Neural progenitor cell (in vitro differentiated cells): ENCODE measurements around the gene DYSF. TPM values are rescaled to one million over a fixed set of nuclear protein-coding genes. Genes with fewer than 3 reads are reported as not detected.

ENCODE experiments used
- DNase-seq: peaks from one replicate; pipeline ENCODE4 v3.0.0-alpha.2; 2016; ENCODE audit warnings: low spot score
- H2AFZ ChIP-seq: fragments of 200-600 bp; sonication (generic); replicated peaks from 2 replicates; pipeline ENCODE4 v1.6.1; 2016; ENCODE audit warnings: antibody characterized with exemption
- H3F3A ChIP-seq: fragments of 200-600 bp; sonication (generic); 2 replicates; pipeline ENCODE4 v1.6.1; 2016; ENCODE audit warnings: antibody characterized with exemption, low read depth
- H3K27ac ChIP-seq: fragments of 200-600 bp; sonication (generic); 2 replicates; pipeline ENCODE4 v1.5.1; 2016; ENCODE audit warnings: mild to moderate bottlenecking
- H3K27me3 ChIP-seq: fragments of 200-600 bp; sonication (generic); 2 replicates; pipeline ENCODE4 v1.6.1; 2016; ENCODE audit warnings: mild to moderate bottlenecking, moderate library complexity
- H3K36me3 ChIP-seq: fragments of 200-600 bp; sonication (generic); 2 replicates; pipeline ENCODE4 v1.5.1; 2016
- H3K4me1 ChIP-seq: fragments of 200-600 bp; sonication (generic); 2 replicates; pipeline ENCODE4 v1.6.1; 2016; ENCODE audit warnings: mixed run types
- H3K4me2 ChIP-seq: fragments of 200-600 bp; sonication (generic); 2 replicates; pipeline ENCODE4 v1.6.1; 2016
- H3K4me3 ChIP-seq: fragments of 200-600 bp; sonication (generic); 2 replicates; pipeline ENCODE4 v1.5.1; 2016
- H3K79me2 ChIP-seq: fragments of 200-600 bp; sonication (generic); 2 replicates; pipeline ENCODE4 v1.6.1; 2016; ENCODE audit warnings: low read depth
- H3K9ac ChIP-seq: fragments of 200-600 bp; sonication (generic); 2 replicates; pipeline ENCODE4 v1.6.1; 2016
- H3K9me3 ChIP-seq: fragments of 200-600 bp; sonication (generic); 2 replicates; pipeline ENCODE4 v1.5.1; 2016; ENCODE audit warnings: low read depth
- H4K20me1 ChIP-seq: fragments of 200-600 bp; sonication (generic); 2 replicates; pipeline ENCODE4 v1.6.1; 2016; ENCODE audit warnings: low read depth
- H3K27ac Mint-ChIP-seq: 3 replicates; pipeline ENCODE4 v1.8.0; 2021; ENCODE audit warnings: mixed read lengths
- H3K27me3 Mint-ChIP-seq: 2 replicates; pipeline ENCODE4 v1.8.0; 2022; ENCODE audit warnings: low read depth, mild to moderate bottlenecking, inconsistent platforms, moderate library complexity, mixed read lengths; ENCODE audit not compliant: insufficient read depth
- H3K36me3 Mint-ChIP-seq: 3 replicates; pipeline ENCODE4 v1.8.0; 2021; ENCODE audit warnings: mixed read lengths
- H3K4me1 Mint-ChIP-seq: 3 replicates; pipeline ENCODE4 v1.8.0; 2021; ENCODE audit warnings: mixed read lengths
- H3K4me3 Mint-ChIP-seq: 3 replicates; pipeline ENCODE4 v1.8.0; 2021; ENCODE audit warnings: mild to moderate bottlenecking, moderate library complexity, mixed read lengths
- H3K9me3 Mint-ChIP-seq: 3 replicates; pipeline ENCODE4 v1.8.0; 2020; ENCODE audit warnings: mixed read lengths
- EZH2 ChIP-seq: fragments of 200-600 bp; sonication (generic); IDR thresholded peaks from 2 replicates; pipeline ENCODE4 v1.6.1; 2017; ENCODE audit warnings: antibody characterized with exemption, mild to moderate bottlenecking, moderate library complexity
- EZH2phosphoT487 ChIP-seq: fragments of 200-600 bp; sonication (generic); IDR thresholded peaks from 2 replicates; pipeline ENCODE4 v1.6.1; 2017; ENCODE audit warnings: antibody characterized with exemption
- total RNA-seq: library from RNA; depleted of rRNA; stranded (reverse); fragments of >200 nt; gene quantifications from 2 replicates; pipeline ENCODE4 v1.2.3, GENCODE V29; 2015; ENCODE audit warnings: low replicate concordance
- TF ChIP-seq, protein P1 (sequence below): fragments of 200-600 bp; sonication (generic); IDR thresholded peaks from 2 replicates; pipeline ENCODE4 v1.5.1; 2017; ENCODE audit warnings: antibody characterized with exemption, mild to moderate bottlenecking

The DYSF gene
- total RNA-seq, 1 donor from 2014 or later, result 0.39 TPM

DNA sequence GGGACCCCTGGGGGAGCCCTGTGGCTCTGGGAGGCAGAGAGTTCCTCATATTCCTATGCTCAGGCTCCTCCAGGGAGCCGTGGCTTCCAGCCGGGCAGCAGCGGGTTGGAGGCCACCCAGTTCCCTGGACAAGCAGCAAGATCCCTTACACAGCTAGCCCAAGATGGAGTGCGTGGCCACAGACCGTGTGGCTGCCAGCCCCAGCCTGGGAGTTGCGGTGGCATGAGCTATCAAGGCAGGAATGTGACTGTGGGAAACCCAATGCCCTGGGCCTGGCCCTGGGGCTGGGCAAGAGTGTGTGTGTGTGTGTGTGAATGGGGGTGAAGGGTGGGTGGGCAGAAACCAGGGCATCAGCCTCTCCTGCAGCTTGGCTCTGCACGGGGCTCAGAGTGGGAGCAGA lies 130.5 kb downstream of the DYSF start:
- Histone ChIP-seq H3K9ac (no peak overlapping the region), H3F3A (no peaks in the 10 kb centered on the region), H3K36me3 (no peaks in the 10 kb centered on the region), H3K79me2 (no peaks in the 10 kb centered on the region), H4K20me1 (no peaks in the 10 kb centered on the region), H3K27me3 (no peaks in the 10 kb centered on the region), H3K27ac (no peak overlapping the region), H2AFZ (no peak overlapping the region), H3K9me3 (no peaks in the 10 kb centered on the region), H3K4me3 (no peak overlapping the region), H3K4me2 (no peak overlapping the region), H3K4me1 (no peaks in the 10 kb centered on the region)
- H3K27ac Mint-ChIP-seq, result no peak overlapping the region
- peaks cover 13% of the 10 kb centered on the region for H3K27me3 Mint-ChIP-seq
- DNase-seq, result no peak
- no peaks in the 10 kb centered on the region for H3K9me3 Mint-ChIP-seq
- H3K4me3 Mint-ChIP-seq, result no peak overlapping the region
- H3K4me1 Mint-ChIP-seq, result peaks cover 6% of the 10 kb centered on the region
- no peaks in the 10 kb centered on the region for H3K36me3 Mint-ChIP-seq
- no peak for TF ChIP-seq EZH2
- TF ChIP-seq EZH2phosphoT487, result no peak
- TF ChIP-seq, protein P1, sequence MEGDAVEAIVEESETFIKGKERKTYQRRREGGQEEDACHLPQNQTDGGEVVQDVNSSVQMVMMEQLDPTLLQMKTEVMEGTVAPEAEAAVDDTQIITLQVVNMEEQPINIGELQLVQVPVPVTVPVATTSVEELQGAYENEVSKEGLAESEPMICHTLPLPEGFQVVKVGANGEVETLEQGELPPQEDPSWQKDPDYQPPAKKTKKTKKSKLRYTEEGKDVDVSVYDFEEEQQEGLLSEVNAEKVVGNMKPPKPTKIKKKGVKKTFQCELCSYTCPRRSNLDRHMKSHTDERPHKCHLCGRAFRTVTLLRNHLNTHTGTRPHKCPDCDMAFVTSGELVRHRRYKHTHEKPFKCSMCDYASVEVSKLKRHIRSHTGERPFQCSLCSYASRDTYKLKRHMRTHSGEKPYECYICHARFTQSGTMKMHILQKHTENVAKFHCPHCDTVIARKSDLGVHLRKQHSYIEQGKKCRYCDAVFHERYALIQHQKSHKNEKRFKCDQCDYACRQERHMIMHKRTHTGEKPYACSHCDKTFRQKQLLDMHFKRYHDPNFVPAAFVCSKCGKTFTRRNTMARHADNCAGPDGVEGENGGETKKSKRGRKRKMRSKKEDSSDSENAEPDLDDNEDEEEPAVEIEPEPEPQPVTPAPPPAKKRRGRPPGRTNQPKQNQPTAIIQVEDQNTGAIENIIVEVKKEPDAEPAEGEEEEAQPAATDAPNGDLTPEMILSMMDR, result no peak

DNA sequence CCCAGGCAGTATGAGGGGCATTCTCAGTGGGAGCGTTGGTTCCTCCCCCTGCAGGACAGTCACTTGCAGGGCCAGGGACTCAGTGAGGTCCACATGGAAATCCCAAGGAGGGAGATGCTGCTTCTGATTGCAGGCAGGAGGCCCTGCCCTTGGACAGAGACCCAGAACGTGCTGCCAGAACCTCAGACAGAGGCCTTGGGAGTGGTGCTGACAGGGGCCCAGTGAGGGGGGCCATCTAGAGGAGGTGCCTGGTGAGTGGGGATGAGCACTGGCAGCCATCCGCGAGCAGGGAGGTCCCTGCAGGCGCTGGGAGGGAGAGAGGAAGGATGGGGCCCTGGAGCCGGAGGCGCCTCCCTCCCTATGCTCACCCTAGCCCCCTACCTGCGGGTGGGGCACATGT lies 133.1 kb downstream of the DYSF start:
- DNase-seq, result no peak
- no peaks in the 10 kb centered on the region for H3K9me3 Mint-ChIP-seq
- Histone ChIP-seq H4K20me1 (no peaks in the 10 kb centered on the region), H3F3A (no peaks in the 10 kb centered on the region), H3K4me1 (peaks cover 10% of the 10 kb centered on the region), H3K36me3 (no peaks in the 10 kb centered on the region), H3K27ac (no peak overlapping the region), H3K4me2 (no peak overlapping the region), H2AFZ (no peak overlapping the region), H3K4me3 (no peak overlapping the region), H3K27me3 (no peaks in the 10 kb centered on the region), H3K79me2 (no peaks in the 10 kb centered on the region), H3K9ac (no peak overlapping the region), H3K9me3 (no peaks in the 10 kb centered on the region)
- no peak overlapping the region for H3K27ac Mint-ChIP-seq
- no peaks in the 10 kb centered on the region for H3K36me3 Mint-ChIP-seq
- peaks cover 8% of the 10 kb centered on the region for H3K27me3 Mint-ChIP-seq
- no peak overlapping the region for H3K4me3 Mint-ChIP-seq
- TF ChIP-seq EZH2phosphoT487 (no peak), EZH2 (no peak)
- TF ChIP-seq, protein P1, result peak; percentile 4
- H3K4me1 Mint-ChIP-seq, result peaks cover 27% of the 10 kb centered on the region

DNA sequence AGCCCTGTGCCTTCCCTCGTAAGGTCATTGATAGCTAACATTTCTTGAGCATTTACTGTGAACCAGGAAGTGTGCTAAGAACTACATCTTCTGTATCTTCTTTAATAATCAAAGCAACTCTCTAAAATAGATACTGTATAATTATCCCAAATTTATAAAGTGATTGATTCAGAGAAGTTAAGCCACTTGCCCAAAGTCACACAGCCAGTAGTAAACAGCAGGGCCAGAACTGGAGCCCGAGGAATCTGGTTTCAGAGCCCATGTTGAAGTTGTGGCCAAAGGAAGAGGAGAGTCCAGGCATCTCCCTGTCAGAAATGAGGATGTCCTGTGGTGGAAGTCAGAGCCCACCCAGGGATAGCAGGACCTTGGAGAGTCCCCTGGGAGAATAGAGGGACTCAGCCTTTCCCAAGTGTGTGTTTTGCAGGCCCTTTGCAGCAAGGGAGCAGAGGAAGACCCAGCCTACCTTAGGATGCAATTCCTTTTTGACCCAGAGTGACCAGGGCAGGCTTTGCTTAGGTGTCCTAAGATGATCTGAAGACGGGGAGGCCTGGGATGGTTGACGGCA lies 134.2 kb downstream of the DYSF start:
- Histone ChIP-seq H3K27ac (no peak overlapping the region), H3K4me3 (no peak overlapping the region)
- H3K27ac Mint-ChIP-seq, result no peak overlapping the region

More for the DNA sequence above, 134.2 kb downstream of the DYSF start:
- Mint-ChIP-seq H3K27me3 (peaks cover 11% of the 10 kb centered on the region), H3K4me3 (no peak overlapping the region), H3K4me1 (peaks cover 29% of the 10 kb centered on the region), H3K36me3 (no peaks in the 10 kb centered on the region), H3K9me3 (no peaks in the 10 kb centered on the region)
- H3K4me1 ChIP-seq, result peaks cover 19% of the 10 kb centered on the region
- no peaks in the 10 kb centered on the region for H3K79me2 ChIP-seq
- TF ChIP-seq EZH2phosphoT487 (no peak), EZH2 (no peak)
- TF ChIP-seq, protein P1, result no peak
- H3K4me2 ChIP-seq, result no peak overlapping the region
- H3F3A ChIP-seq, result no peaks in the 10 kb centered on the region
- no peak for DNase-seq
- no peaks in the 10 kb centered on the region for H3K27me3 ChIP-seq
- H3K36me3 ChIP-seq, result no peaks in the 10 kb centered on the region
- H2AFZ ChIP-seq, result no peak overlapping the region
- H4K20me1 ChIP-seq, result no peaks in the 10 kb centered on the region
- H3K9me3 ChIP-seq, result no peaks in the 10 kb centered on the region
- no peak overlapping the region for H3K9ac ChIP-seq
